SU-DHL-6 (cell line): ENCODE measurements around the gene GIPC2.

Experiments used
- EZH2phosphoT487 ChIP-seq: fragments of 200-600 bp; sonication (generic), shearing (Covaris generic); conservative IDR thresholded peaks from 2 replicates; pipeline ENCODE4 v1.6.1; 2018; ENCODE audit warnings: mild to moderate bottlenecking, antibody characterized with exemption, low read length, moderate library complexity, mixed read lengths
- TF ChIP-seq, protein P1 (sequence below): fragments of 200-600 bp; sonication (generic); IDR thresholded peaks from one replicate; pipeline ENCODE4 v1.5.1; 2017; ENCODE audit warnings: antibody characterized with exemption, mild to moderate bottlenecking, low read length, moderate library complexity; ENCODE audit not compliant: insufficient read depth, poor library complexity, severe bottlenecking

DNA sequence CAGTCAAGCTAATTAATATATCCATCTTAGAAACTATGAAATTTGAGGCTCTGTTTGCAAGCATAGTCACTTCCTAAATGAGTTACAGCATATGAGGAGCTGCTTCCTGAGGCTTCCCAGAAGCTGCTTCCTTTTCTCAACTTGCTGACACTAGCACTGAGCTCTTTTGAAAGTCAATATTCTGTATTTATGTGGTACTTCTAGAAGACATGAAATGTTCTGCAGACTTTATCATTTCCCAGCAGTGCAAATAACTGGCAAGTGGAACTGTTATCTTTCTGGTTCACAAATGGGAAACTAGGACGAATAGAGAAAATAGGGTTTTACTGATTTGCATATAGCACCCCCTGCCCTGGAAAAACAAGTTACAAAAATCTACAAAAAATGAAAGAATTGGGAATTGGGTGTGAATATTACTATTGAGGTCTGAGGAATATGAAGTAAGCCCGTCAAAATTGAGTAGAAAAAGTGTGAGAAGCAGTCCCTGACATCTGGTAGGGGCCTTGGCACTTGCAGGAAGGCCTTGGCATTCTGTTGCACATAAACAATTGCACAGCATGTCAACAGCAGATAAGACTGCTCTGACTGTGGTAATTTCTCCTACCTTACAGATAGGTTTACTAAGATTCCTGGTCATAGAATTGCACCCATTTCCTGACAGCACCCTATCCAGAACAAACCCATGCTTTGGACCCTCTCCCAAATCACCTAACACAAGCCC, 7.1 kb downstream of the GIPC2 start:
- TF ChIP-seq, protein P1, sequence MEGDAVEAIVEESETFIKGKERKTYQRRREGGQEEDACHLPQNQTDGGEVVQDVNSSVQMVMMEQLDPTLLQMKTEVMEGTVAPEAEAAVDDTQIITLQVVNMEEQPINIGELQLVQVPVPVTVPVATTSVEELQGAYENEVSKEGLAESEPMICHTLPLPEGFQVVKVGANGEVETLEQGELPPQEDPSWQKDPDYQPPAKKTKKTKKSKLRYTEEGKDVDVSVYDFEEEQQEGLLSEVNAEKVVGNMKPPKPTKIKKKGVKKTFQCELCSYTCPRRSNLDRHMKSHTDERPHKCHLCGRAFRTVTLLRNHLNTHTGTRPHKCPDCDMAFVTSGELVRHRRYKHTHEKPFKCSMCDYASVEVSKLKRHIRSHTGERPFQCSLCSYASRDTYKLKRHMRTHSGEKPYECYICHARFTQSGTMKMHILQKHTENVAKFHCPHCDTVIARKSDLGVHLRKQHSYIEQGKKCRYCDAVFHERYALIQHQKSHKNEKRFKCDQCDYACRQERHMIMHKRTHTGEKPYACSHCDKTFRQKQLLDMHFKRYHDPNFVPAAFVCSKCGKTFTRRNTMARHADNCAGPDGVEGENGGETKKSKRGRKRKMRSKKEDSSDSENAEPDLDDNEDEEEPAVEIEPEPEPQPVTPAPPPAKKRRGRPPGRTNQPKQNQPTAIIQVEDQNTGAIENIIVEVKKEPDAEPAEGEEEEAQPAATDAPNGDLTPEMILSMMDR = no peak
- no peak for TF ChIP-seq EZH2phosphoT487
